ENCODE measurements around the gene AIP.

AIP gene

GRCh38 chr11:67530282-67530592, 47.4 kb downstream of the AIP start:
- Histone ChIP-seq H3K27ac (no peak overlapping the region), H3K36me3 (no peaks in the 10 kb centered on the region), H3K4me3 (ENCODE audit: low read depth, low read length) (no peak overlapping the region), H3K9me3 (ENCODE audit: severe bottlenecking) (peaks cover 21% of the 10 kb centered on the region), H3K27me3 (ENCODE audit: insufficient read depth, low read depth, severe bottlenecking) (no peaks in the 10 kb centered on the region)
- no peak for DNase-seq
- no peak for TF ChIP-seq CTCF (IDR thresholded peaks at IDR 0.05; ENCODE audit: low read depth, low read length)

- DNase-seq = no peak
- Histone ChIP-seq H3K36me3 (no peaks in the 10 kb centered on the region), H3K4me3 (ENCODE audit: low read depth, low read length) (no peak overlapping the region), H3K9me3 (ENCODE audit: severe bottlenecking) (peaks cover 24% of the 10 kb centered on the region), H3K27ac (no peak overlapping the region), H3K27me3 (ENCODE audit: insufficient read depth, low read depth, severe bottlenecking) (no peaks in the 10 kb centered on the region)
- no peak for TF ChIP-seq CTCF (IDR thresholded peaks at IDR 0.05; ENCODE audit: low read depth, low read length)
These were observed 50.1 kb downstream of the AIP start for GRCh38 chr11:67532889-67533288.

GRCh38 chr11:67534070-67534679, 51.3 kb downstream of the AIP start:
- no peak for DNase-seq
- TF ChIP-seq CTCF (IDR thresholded peaks at IDR 0.05; ENCODE audit: low read depth, low read length) = no peak
- Histone ChIP-seq H3K27me3 (ENCODE audit: insufficient read depth, low read depth, severe bottlenecking) (no peaks in the 10 kb centered on the region), H3K9me3 (ENCODE audit: severe bottlenecking) (peaks cover 24% of the 10 kb centered on the region), H3K4me3 (ENCODE audit: low read depth, low read length) (no peak overlapping the region), H3K36me3 (no peaks in the 10 kb centered on the region), H3K27ac (no peak overlapping the region)

- TF ChIP-seq CTCF (IDR thresholded peaks at IDR 0.05; ENCODE audit: low read depth, low read length) = no peak
- no peak overlapping the region for H3K4me3 ChIP-seq (ENCODE audit: low read depth, low read length)
- H3K27ac ChIP-seq = no peak overlapping the region
- H3K9me3 ChIP-seq (ENCODE audit: severe bottlenecking) = peaks cover 24% of the 10 kb centered on the region
- no peaks in the 10 kb centered on the region for H3K27me3 ChIP-seq (ENCODE audit: insufficient read depth, low read depth, severe bottlenecking)
- H3K36me3 ChIP-seq = no peaks in the 10 kb centered on the region
- no peak for DNase-seq
These were observed 52.7 kb downstream of the AIP start for GRCh38 chr11:67535561-67535960.

GRCh38 chr11:67538306-67538705, 55.5 kb downstream of the AIP start:
- no peak for TF ChIP-seq CTCF (IDR thresholded peaks at IDR 0.05; ENCODE audit: low read depth, low read length)
- Histone ChIP-seq H3K27me3 (ENCODE audit: insufficient read depth, low read depth, severe bottlenecking) (no peaks in the 10 kb centered on the region), H3K9me3 (ENCODE audit: severe bottlenecking) (peaks cover 18% of the 10 kb centered on the region), H3K36me3 (no peaks in the 10 kb centered on the region), H3K4me3 (ENCODE audit: low read depth, low read length) (no peak overlapping the region), H3K27ac (no peak overlapping the region)
- DNase-seq = no peak

GRCh38 chr11:67538823-67539505, 56.1 kb downstream of the AIP start:
- TF ChIP-seq CTCF (IDR thresholded peaks at IDR 0.05; ENCODE audit: low read depth, low read length) = no peak
- Histone ChIP-seq H3K27me3 (ENCODE audit: insufficient read depth, low read depth, severe bottlenecking) (no peaks in the 10 kb centered on the region), H3K36me3 (no peaks in the 10 kb centered on the region), H3K4me3 (ENCODE audit: low read depth, low read length) (no peak overlapping the region), H3K9me3 (ENCODE audit: severe bottlenecking) (peaks cover 11% of the 10 kb centered on the region), H3K27ac (no peak overlapping the region)
- DNase-seq = no peak

Measured in WERI-Rb-1 (cell line).